Astrocyte (in vitro differentiated cells and primary cell): ENCODE results near the gene DSCAM.

Experiments
- EZH2 ChIP-seq: IDR thresholded peaks from 2 replicates; pipeline ENCODE4 v1.6.1; 2012; ENCODE audit warnings: mild to moderate bottlenecking, low read length, inconsistent platforms; ENCODE audit not compliant: insufficient read depth
- TF ChIP-seq, protein P1 (sequence below): IDR thresholded peaks from 2 replicates; pipeline ENCODE4 v1.5.1; 2011; ENCODE audit warnings: low read depth, mild to moderate bottlenecking, inconsistent platforms, low read length, moderate library complexity; ENCODE audit not compliant: insufficient read depth

DNA sequence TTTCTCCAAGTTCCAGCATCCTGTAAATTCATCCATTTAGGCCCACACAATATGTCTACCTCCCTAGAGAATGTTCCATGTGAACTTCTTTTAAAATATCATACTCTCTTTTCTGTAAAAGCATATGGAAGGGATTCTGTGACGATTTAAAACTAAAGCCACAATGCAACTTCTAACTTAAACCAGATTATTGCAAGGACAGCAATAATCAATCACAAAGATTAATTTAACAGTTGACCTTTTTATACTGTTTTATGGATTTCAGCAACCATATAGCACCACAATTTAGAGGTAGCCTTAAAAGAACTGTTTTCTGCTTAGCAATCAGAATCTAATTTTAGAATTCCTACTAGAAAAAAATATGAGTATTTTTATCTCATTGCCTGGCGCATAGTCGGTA lies 58.3 kb downstream of the DSCAM start:
- TF ChIP-seq, protein P1, sequence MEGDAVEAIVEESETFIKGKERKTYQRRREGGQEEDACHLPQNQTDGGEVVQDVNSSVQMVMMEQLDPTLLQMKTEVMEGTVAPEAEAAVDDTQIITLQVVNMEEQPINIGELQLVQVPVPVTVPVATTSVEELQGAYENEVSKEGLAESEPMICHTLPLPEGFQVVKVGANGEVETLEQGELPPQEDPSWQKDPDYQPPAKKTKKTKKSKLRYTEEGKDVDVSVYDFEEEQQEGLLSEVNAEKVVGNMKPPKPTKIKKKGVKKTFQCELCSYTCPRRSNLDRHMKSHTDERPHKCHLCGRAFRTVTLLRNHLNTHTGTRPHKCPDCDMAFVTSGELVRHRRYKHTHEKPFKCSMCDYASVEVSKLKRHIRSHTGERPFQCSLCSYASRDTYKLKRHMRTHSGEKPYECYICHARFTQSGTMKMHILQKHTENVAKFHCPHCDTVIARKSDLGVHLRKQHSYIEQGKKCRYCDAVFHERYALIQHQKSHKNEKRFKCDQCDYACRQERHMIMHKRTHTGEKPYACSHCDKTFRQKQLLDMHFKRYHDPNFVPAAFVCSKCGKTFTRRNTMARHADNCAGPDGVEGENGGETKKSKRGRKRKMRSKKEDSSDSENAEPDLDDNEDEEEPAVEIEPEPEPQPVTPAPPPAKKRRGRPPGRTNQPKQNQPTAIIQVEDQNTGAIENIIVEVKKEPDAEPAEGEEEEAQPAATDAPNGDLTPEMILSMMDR = no peak
- no peak for TF ChIP-seq EZH2
